Measurements from ENCODE around the gene SLC66A1.

SLC66A1 gene

DNA sequence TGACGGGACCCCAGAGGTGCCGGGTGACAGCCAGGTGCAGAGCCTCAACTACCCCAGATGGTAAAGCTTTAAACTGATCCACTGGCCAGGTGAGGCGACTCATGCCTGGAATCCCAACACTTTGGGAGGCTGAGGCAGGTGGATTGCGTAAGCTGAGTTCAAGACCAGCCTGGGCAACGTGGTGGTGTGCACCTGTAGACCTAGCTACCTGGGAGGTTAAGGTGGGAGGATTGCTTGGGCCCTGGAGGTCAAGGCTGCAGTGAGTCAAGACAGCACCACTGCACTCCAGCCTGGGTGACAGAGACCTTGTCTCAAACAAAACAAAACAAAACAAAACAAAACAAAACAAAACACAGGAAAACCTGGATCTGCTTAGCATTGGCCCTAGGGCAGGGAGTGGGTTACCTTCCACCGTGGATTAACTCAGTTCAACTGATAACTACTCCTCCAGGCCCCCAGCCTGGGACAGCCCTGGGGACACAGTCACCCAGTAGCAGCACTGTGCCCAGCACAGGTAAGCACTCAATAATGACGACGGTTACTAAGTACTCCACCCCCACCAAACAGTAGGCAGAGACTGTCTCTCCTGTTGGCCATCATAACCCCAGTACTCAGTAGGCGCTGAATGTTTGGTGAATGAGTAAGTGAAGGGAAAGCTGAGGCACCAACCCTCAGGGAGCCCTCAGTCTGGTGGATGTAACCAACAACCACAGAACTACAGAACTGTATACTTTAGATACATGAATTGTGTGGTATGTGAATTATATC lies 21.6 kb downstream of the SLC66A1 start:
- peaks cover 0 to 2% of the 10 kb centered on the region in 2 donors for H3K4me1 Mint-ChIP-seq (ENCODE audit: low read depth in 2 of 2)
- H3K36me3 Mint-ChIP-seq (ENCODE audit: insufficient read depth) = peaks cover 43% of the 10 kb centered on the region
- H3K9me3 Mint-ChIP-seq = no peaks in the 10 kb centered on the region
- no peak for DNase-seq
- H3K27me3 Mint-ChIP-seq = no peaks in the 10 kb centered on the region
- no peak for ATAC-seq (replicated peaks)
- H3K27ac Mint-ChIP-seq = no peak overlapping the region
- no peak overlapping the region for H3K4me3 Mint-ChIP-seq

- ATAC-seq (replicated peaks) (peak; percentile 23), DNase-seq (no peak)
- H3K4me1 Mint-ChIP-seq (ENCODE audit: low read depth in 2 of 2) = peaks cover 0 to 3% of the 10 kb centered on the region in 2 donors
- no peaks in the 10 kb centered on the region for H3K9me3 Mint-ChIP-seq
- peaks cover 49% of the 10 kb centered on the region for H3K36me3 Mint-ChIP-seq (ENCODE audit: insufficient read depth)
- peak overlapping the region; percentile 68 to 71 for H3K27ac Mint-ChIP-seq
- H3K27me3 Mint-ChIP-seq = no peaks in the 10 kb centered on the region
- H3K4me3 Mint-ChIP-seq = no peak overlapping the region
These were observed 24.4 kb downstream of the SLC66A1 start for GRCh38 chr1:19336543-19336942.

GRCh38 chr1:19337289-19337688 lies 25.2 kb downstream of the SLC66A1 start:
- Mint-ChIP-seq H3K27me3 (no peaks in the 10 kb centered on the region), H3K4me1 (ENCODE audit: low read depth in 2 of 2) (peaks cover 3 to 6% of the 10 kb centered on the region in 2 donors), H3K9me3 (no peaks in the 10 kb centered on the region), H3K27ac (peak overlapping the region in 1 of 2 donors; percentile 71), H3K4me3 (no peak overlapping the region), H3K36me3 (ENCODE audit: insufficient read depth) (peaks cover 47% of the 10 kb centered on the region)
- ATAC-seq (replicated peaks) (no peak), DNase-seq (no peak)

- ATAC-seq (replicated peaks) = no peak
- no peaks in the 10 kb centered on the region for H3K27me3 Mint-ChIP-seq
- H3K4me1 Mint-ChIP-seq (ENCODE audit: low read depth in 2 of 2) = peaks cover 3 to 10% of the 10 kb centered on the region in 2 donors
- peaks cover 57% of the 10 kb centered on the region for H3K36me3 Mint-ChIP-seq (ENCODE audit: insufficient read depth)
- H3K27ac Mint-ChIP-seq = no peak overlapping the region
- no peak overlapping the region for H3K4me3 Mint-ChIP-seq
- no peak for DNase-seq
- no peaks in the 10 kb centered on the region for H3K9me3 Mint-ChIP-seq
These were observed 26.2 kb downstream of the SLC66A1 start for GRCh38 chr1:19338323-19338762.

DNA sequence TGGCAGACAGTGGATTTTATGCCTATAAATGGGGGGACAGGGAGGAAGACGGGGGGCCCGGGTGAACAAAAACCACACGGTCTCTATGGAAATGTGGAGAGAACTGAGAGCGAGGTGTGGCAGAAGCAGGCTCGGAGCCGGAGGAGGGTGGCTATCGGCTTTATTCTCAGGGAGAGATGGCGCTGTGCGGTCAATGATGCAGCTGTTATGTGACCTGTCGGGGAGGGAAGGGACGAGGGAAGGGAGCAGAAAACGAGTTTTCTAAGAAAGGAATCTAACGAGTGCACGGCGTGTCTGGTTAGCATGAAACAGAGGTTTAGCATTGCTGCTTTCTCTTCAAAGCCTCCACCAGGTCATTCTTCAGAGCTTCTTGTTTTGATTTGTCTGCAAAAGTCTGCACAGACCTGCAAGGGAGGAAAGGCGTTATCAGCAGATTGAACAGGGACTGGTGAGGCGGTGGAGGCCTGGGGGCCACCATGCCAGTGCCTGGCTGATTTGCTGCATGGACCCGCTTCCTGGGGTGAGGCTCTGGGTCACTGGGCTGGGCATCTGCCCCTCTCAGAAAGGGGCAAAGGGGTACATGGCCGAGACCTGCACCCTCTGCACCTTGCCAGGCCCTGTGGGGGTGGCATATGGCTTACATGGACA lies 27.2 kb downstream of the SLC66A1 start:
- Mint-ChIP-seq H3K27ac (no peak overlapping the region), H3K9me3 (no peaks in the 10 kb centered on the region), H3K4me3 (no peak overlapping the region), H3K27me3 (no peaks in the 10 kb centered on the region), H3K36me3 (ENCODE audit: insufficient read depth) (peaks cover 61% of the 10 kb centered on the region), H3K4me1 (ENCODE audit: low read depth in 2 of 2) (peaks cover 3 to 10% of the 10 kb centered on the region in 2 donors)
- DNase-seq = no peak
- ATAC-seq (replicated peaks) = no peak

DNA sequence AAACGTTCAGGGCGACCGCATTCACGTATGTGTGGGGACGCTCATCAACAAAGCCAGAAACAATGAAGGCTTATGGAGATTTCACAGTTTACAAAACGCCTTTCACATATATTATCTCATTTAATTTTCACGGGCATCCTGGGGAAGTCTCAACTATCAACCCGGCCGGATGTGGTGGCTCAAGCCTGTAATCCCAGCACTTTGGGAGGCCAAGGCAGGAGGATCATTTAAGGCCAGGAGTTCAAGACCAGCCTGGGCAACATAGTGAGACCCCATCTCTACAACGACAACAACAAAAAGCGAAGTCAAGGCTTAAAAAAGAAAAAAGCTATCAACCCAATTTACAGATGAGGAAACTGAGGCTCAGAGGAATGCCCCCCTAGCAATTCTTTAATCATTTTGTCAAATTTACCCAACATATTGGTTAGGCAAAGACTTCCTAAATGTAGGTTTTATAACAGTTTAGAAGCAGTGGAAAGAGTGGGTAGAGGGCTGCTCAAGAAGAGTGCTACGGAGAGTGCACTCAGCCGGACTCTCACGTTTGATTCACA lies 28.3 kb downstream of the SLC66A1 start:
- H3K4me1 Mint-ChIP-seq (ENCODE audit: low read depth in 2 of 2) = peaks cover 3 to 11% of the 10 kb centered on the region in 2 donors
- no peak for DNase-seq
- ATAC-seq (replicated peaks) = no peak
- H3K27ac Mint-ChIP-seq = peak overlapping the region in 1 of 2 donors; percentile 33
- peaks cover 62% of the 10 kb centered on the region for H3K36me3 Mint-ChIP-seq (ENCODE audit: insufficient read depth)
- no peaks in the 10 kb centered on the region for H3K9me3 Mint-ChIP-seq
- no peak overlapping the region for H3K4me3 Mint-ChIP-seq
- H3K27me3 Mint-ChIP-seq = no peaks in the 10 kb centered on the region

- ATAC-seq (replicated peaks) = peak; percentile 86
- Mint-ChIP-seq H3K4me1 (ENCODE audit: low read depth in 2 of 2) (peaks cover 3 to 10% of the 10 kb centered on the region in 2 donors), H3K36me3 (ENCODE audit: insufficient read depth) (peaks cover 63% of the 10 kb centered on the region), H3K4me3 (no peak overlapping the region), H3K9me3 (no peaks in the 10 kb centered on the region), H3K27ac (peak overlapping the region; percentile 19 to 83), H3K27me3 (no peaks in the 10 kb centered on the region)
- peak; percentile 64 to 73 (median 68) for DNase-seq
These were observed 29.3 kb downstream of the SLC66A1 start for GRCh38 chr1:19341201-19342061.

- peak overlapping the region; percentile 19 to 83 for H3K27ac Mint-ChIP-seq
- no peaks in the 10 kb centered on the region for H3K27me3 Mint-ChIP-seq
- DNase-seq = no peak
- peaks cover 61% of the 10 kb centered on the region for H3K36me3 Mint-ChIP-seq (ENCODE audit: insufficient read depth)
- peaks cover 3 to 10% of the 10 kb centered on the region in 2 donors for H3K4me1 Mint-ChIP-seq (ENCODE audit: low read depth in 2 of 2)
- H3K9me3 Mint-ChIP-seq = no peaks in the 10 kb centered on the region
- no peak overlapping the region for H3K4me3 Mint-ChIP-seq
- no peak for ATAC-seq (replicated peaks)
These were observed 30.1 kb downstream of the SLC66A1 start for GRCh38 chr1:19342062-19342750.

DNA sequence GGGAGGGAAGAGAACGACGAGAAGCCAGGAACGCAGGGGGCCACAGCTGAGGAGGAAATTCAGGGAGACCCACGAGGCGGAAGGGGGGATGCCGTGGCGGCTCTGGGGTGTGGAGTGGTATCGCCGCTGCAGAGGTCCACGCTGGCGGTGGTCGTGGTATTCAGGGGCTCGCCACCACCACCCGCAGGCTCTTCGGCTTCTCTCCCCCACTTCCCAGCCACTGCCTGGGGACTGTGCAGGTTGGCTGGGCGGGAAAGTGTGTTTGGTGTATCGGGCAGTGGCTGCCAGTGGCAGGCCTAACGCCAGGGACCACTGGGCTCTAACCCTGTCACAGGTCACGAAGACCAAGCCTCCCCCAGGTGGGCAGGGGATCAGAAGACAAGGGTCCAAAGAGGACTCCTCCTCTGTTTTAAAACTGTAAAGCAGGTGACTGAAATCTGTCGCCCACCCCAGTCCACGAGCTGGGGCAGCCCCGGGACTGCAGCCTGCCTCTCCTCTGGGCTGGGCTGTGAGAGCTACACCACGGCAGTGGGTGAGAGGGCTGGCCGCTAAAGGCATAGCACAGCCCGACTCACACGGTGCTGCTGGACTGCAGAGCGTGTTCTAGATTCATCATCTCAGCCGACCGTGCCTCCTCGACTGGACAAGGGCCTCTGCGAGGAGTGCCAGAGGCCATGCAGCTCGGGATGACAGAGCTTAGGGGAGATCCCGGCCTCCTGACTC lies 30.9 kb downstream of the SLC66A1 start:
- H3K36me3 Mint-ChIP-seq (ENCODE audit: insufficient read depth) = peaks cover 57% of the 10 kb centered on the region
- no peaks in the 10 kb centered on the region for H3K9me3 Mint-ChIP-seq
- no peak overlapping the region for H3K27ac Mint-ChIP-seq
- H3K27me3 Mint-ChIP-seq = no peaks in the 10 kb centered on the region
- peaks cover 3 to 10% of the 10 kb centered on the region in 2 donors for H3K4me1 Mint-ChIP-seq (ENCODE audit: low read depth in 2 of 2)
- H3K4me3 Mint-ChIP-seq = no peak overlapping the region
- DNase-seq = no peak
- ATAC-seq (replicated peaks) = no peak

- Mint-ChIP-seq H3K4me1 (ENCODE audit: low read depth in 2 of 2) (peaks cover 3 to 10% of the 10 kb centered on the region in 2 donors), H3K27me3 (no peaks in the 10 kb centered on the region), H3K4me3 (no peak overlapping the region), H3K9me3 (no peaks in the 10 kb centered on the region), H3K27ac (no peak overlapping the region), H3K36me3 (ENCODE audit: insufficient read depth) (peaks cover 56% of the 10 kb centered on the region)
- DNase-seq (no peak), ATAC-seq (replicated peaks) (no peak)
These were observed 31.7 kb downstream of the SLC66A1 start for GRCh38 chr1:19343617-19344350.

DNA sequence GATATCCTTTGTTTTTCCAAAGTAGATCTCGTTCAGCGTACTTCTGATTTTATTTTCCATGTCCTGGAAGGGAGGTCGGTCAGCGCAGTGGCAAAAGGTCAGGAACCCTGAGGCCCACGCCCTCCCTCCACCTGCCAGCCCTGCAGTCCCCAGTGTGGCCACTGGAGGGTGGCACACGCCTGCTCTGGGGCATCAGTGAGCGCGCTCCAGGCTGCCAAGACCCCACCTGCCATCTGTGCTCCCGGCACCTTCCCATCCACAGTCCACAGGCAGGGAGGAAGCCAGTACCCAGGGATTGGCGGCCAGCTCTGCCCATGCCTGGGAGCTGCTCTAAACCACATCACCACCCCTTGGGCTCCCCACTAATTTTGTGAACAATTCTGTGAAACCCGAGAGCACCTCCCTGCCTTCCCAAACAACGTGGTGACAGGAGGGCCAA lies 32.3 kb downstream of the SLC66A1 start:
- Mint-ChIP-seq H3K4me1 (ENCODE audit: low read depth in 2 of 2) (peaks cover 3 to 10% of the 10 kb centered on the region in 2 donors), H3K4me3 (no peak overlapping the region), H3K9me3 (no peaks in the 10 kb centered on the region), H3K27me3 (no peaks in the 10 kb centered on the region), H3K27ac (no peak overlapping the region), H3K36me3 (ENCODE audit: insufficient read depth) (peaks cover 58% of the 10 kb centered on the region)
- DNase-seq (peak; percentile 17 to 47 (median 40)), ATAC-seq (replicated peaks) (peak; percentile 60)

DNA sequence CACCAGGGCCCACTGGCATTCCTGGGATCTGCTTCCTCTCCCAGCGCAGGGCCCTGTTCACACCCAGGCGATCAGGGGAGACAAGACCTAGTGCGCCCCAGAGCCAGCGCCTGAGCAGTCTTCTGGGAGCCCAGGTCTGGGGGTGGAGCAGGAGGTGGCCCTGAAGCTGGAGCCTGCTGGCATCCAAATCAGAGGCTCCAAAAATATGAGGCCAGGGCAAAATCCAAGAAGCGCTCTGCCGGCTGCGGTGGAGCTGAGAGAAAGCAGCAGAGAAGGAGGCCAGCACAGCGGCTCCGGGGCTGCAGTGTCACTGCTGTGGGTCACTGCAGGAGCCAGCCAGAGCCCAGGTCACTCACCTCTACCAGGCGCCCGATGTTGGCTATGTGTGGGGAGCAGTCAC lies 32.7 kb downstream of the SLC66A1 start:
- Mint-ChIP-seq H3K4me1 (ENCODE audit: low read depth in 2 of 2) (peaks cover 3 to 10% of the 10 kb centered on the region in 2 donors), H3K36me3 (ENCODE audit: insufficient read depth) (peaks cover 62% of the 10 kb centered on the region), H3K9me3 (no peaks in the 10 kb centered on the region), H3K27me3 (no peaks in the 10 kb centered on the region), H3K27ac (no peak overlapping the region), H3K4me3 (no peak overlapping the region)
- ATAC-seq (replicated peaks) = no peak
- no peak for DNase-seq
